IMR-90 (cell line): ENCODE data around the gene TBX22. TPM values are rescaled to one million over a fixed set of nuclear protein-coding genes. Genes with fewer than 3 reads are reported as not detected.

Source experiments
- ATAC-seq: fragments of 200-7000 bp; cut with Tn5 transposase; 2 replicates; pipeline ENCODE4 v1.9.1; 2020; ENCODE audit warnings: low read depth, mild to moderate bottlenecking, moderate library complexity
- BruUV-seq: library from RNA; stranded (reverse); fragments of 400-500 nt; replicated peaks from 2 replicates; lab custom pipeline; 2021; lab: Mats Ljungman, UMichigan
- CTCF ChIA-PET: fragments of 300-600 bp; formaldehyde crosslinking; extraction: SDS; loops from one replicate; lab custom pipeline; 2021; ENCODE audit warnings: antibody characterized with exemption; lab: Yijun Ruan, JAX
- POLR2A ChIA-PET: fragments of 300-600 bp; sonication (Branson Sonifier 250); formaldehyde crosslinking; loops from one replicate; lab custom pipeline; 2022; ENCODE audit warnings: antibody characterized with exemption; ENCODE audit not compliant: unreplicated experiment; lab: Charles Lee
- DNase-seq: peaks from one replicate; pipeline ENCODE4 v3.0.0; 2013
- H2AFZ ChIP-seq: replicated peaks from 2 replicates; pipeline ENCODE3; 2013; ENCODE audit warnings: low read length, mild to moderate bottlenecking; ENCODE audit not compliant: poor library complexity
- H2AK5ac ChIP-seq: 2 replicates; pipeline ENCODE4 v1.6.1; 2013; ENCODE audit warnings: low read depth, low read length, inconsistent platforms
- H2AK9ac ChIP-seq: replicated peaks from 2 replicates; pipeline ENCODE3; 2013; ENCODE audit warnings: mild to moderate bottlenecking, low read depth, low read length, moderate library complexity; ENCODE audit not compliant: poor library complexity
- H2BK120ac ChIP-seq: 2 replicates; pipeline ENCODE4 v1.6.1; 2013; ENCODE audit warnings: low read depth, low read length, inconsistent platforms
- H2BK15ac ChIP-seq: 3 replicates; pipeline ENCODE4 v1.6.1; 2013; ENCODE audit warnings: low read depth, low read length, inconsistent platforms
- H2BK20ac ChIP-seq: 2 replicates; pipeline ENCODE4 v1.6.1; 2013; ENCODE audit warnings: low read depth, mild to moderate bottlenecking, inconsistent platforms, low read length, moderate library complexity
- H2BK5ac ChIP-seq: 2 replicates; pipeline ENCODE4 v1.6.1; 2013; ENCODE audit warnings: mild to moderate bottlenecking, low read depth, low read length, inconsistent platforms; ENCODE audit not compliant: poor library complexity, severe bottlenecking
- H3K14ac ChIP-seq: replicated peaks from 2 replicates; pipeline ENCODE4 v1.6.1; 2013; ENCODE audit warnings: low read depth, low read length, inconsistent platforms
- H3K18ac ChIP-seq: 2 replicates; pipeline ENCODE4 v1.6.1; 2013; ENCODE audit warnings: low read depth, low read length, control low read depth
- H3K23ac ChIP-seq: 2 replicates; pipeline ENCODE4 v1.6.1; 2013; ENCODE audit warnings: low read depth, low read length, inconsistent platforms
- H3K27ac ChIP-seq: 2 replicates; pipeline ENCODE4 v1.5.1; 2013; ENCODE audit warnings: mild to moderate bottlenecking, control low read depth, low read length; ENCODE audit not compliant: insufficient read depth
- H3K27me3 ChIP-seq: 2 replicates; pipeline ENCODE4 v1.6.1; 2013; ENCODE audit warnings: low read length; ENCODE audit not compliant: control insufficient read depth, insufficient read depth
- H3K36me3 ChIP-seq: 2 replicates; pipeline ENCODE4 v1.6.1; 2013; ENCODE audit warnings: low read length, mixed read lengths; ENCODE audit not compliant: control insufficient read depth, insufficient read depth
- H3K4ac ChIP-seq: 2 replicates; pipeline ENCODE4 v1.6.1; 2013; ENCODE audit warnings: low read depth, low read length, inconsistent platforms
- H3K4me1 ChIP-seq: 2 replicates; pipeline ENCODE4 v1.6.1; 2013; ENCODE audit warnings: low read length, mixed read lengths; ENCODE audit not compliant: control insufficient read depth, insufficient read depth
- H3K4me2 ChIP-seq: 2 replicates; pipeline ENCODE4 v1.6.1; 2013; ENCODE audit warnings: low read depth, mild to moderate bottlenecking, control low read depth, low read length, moderate library complexity
- H3K4me3 ChIP-seq: 2 replicates; pipeline ENCODE4 v1.5.1; 2013; ENCODE audit warnings: low read depth, mild to moderate bottlenecking, control low read depth, low read length, moderate library complexity; ENCODE audit not compliant: insufficient read depth
- H3K56ac ChIP-seq: 2 replicates; pipeline ENCODE4 v1.6.1; 2013; ENCODE audit warnings: low read length, inconsistent platforms; ENCODE audit not compliant: insufficient read depth; ENCODE audit errors: extremely low read depth
- H3K79me1 ChIP-seq, 2 experiments: 2 replicates each; pipeline ENCODE4 v1.6.1; 2013; ENCODE audit warnings: low read length in 2 of 2, inconsistent platforms in 1 of 2, low read depth in 1 of 2
- H3K9ac ChIP-seq: 2 replicates; pipeline ENCODE4 v1.6.1; 2013; ENCODE audit warnings: low read depth, low read length, control low read depth
- H3K9me1 ChIP-seq: 2 replicates; pipeline ENCODE4 v1.6.1; 2013; ENCODE audit warnings: low read length, inconsistent platforms; ENCODE audit not compliant: insufficient read depth
- H3K9me3 ChIP-seq: 2 replicates; pipeline ENCODE4 v1.6.1; 2013; ENCODE audit warnings: low read length; ENCODE audit not compliant: control insufficient read depth, insufficient read depth
- H4K20me1 ChIP-seq: 2 replicates; pipeline ENCODE4 v1.6.1; 2013; ENCODE audit warnings: low read length, inconsistent platforms; ENCODE audit not compliant: insufficient read depth
- H4K5ac ChIP-seq: 2 replicates; pipeline ENCODE4 v1.6.1; 2013; ENCODE audit warnings: mild to moderate bottlenecking, low read depth, low read length, control low read depth
- H4K8ac ChIP-seq, 2 experiments: 2 replicates each; pipeline ENCODE4 v1.6.1; 2013; ENCODE audit warnings: low read depth in 2 of 2, low read length in 2 of 2, control low read depth in 1 of 2, inconsistent platforms in 1 of 2
- H4K91ac ChIP-seq: 2 replicates; pipeline ENCODE4 v1.6.1; 2013; ENCODE audit warnings: low read depth, low read length, inconsistent platforms; ENCODE audit not compliant: insufficient read depth
- BHLHE40 ChIP-seq: fragments of 150-350 bp; IDR thresholded peaks from 2 replicates; pipeline ENCODE4 v1.6.1; 2016; ENCODE audit warnings: mild to moderate bottlenecking, low read depth, low read length
- CEBPB ChIP-seq: IDR thresholded peaks from 2 replicates; pipeline ENCODE4 v1.6.1; 2012; ENCODE audit warnings: low read depth, low read length, improper control_type of control experiment
- CHD1 ChIP-seq: IDR thresholded peaks from 2 replicates; pipeline ENCODE4 v1.6.1; 2012; ENCODE audit warnings: low read depth, low read length, improper control_type of control experiment
- ELK1 ChIP-seq: fragments of 150-350 bp; IDR thresholded peaks from 2 replicates; pipeline ENCODE4 v1.6.1; 2016; ENCODE audit warnings: low read depth, mild to moderate bottlenecking, low read length, moderate library complexity, borderline replicate concordance
- FOS ChIP-seq: fragments of 150-350 bp; IDR thresholded peaks from 2 replicates; pipeline ENCODE4 v1.6.1; 2016; ENCODE audit warnings: low read depth, low read length
- MAFK ChIP-seq: IDR thresholded peaks from 2 replicates; pipeline ENCODE4 v1.6.1; 2012; ENCODE audit warnings: low read depth, low read length, improper control_type of control experiment
- MAZ ChIP-seq: IDR thresholded peaks from 2 replicates; pipeline ENCODE4 v1.6.1; 2012; ENCODE audit warnings: low read depth, mild to moderate bottlenecking, low read length, improper control_type of control experiment, moderate library complexity, borderline replicate concordance
- MXI1 ChIP-seq: IDR thresholded peaks from 2 replicates; pipeline ENCODE4 v1.6.1; 2012; ENCODE audit warnings: low read depth, mild to moderate bottlenecking, low read length, moderate library complexity, borderline replicate concordance
- NFE2L2 ChIP-seq: fragments of 150-350 bp; IDR thresholded peaks from 2 replicates; pipeline ENCODE4 v1.6.1; 2016; ENCODE audit warnings: low read depth, mild to moderate bottlenecking, low read length
- POLR2A ChIP-seq: IDR thresholded peaks from 2 replicates; pipeline ENCODE4 v1.6.1; 2012; ENCODE audit warnings: mild to moderate bottlenecking, low read depth, low read length
- RAD21 ChIP-seq: IDR thresholded peaks from 2 replicates; pipeline ENCODE4 v1.6.1; 2012; ENCODE audit warnings: low read length, improper control_type of control experiment
- RCOR1 ChIP-seq: IDR thresholded peaks from 2 replicates; pipeline ENCODE4 v1.6.1; 2012; ENCODE audit warnings: mild to moderate bottlenecking, low read length, improper control_type of control experiment; ENCODE audit not compliant: insufficient replicate concordance
- RFX5 ChIP-seq: IDR thresholded peaks from 2 replicates; pipeline ENCODE4 v1.8.0; 2012; ENCODE audit warnings: low read depth, mild to moderate bottlenecking, low read length, moderate library complexity
- USF2 ChIP-seq: fragments of 150-350 bp; IDR thresholded peaks from 2 replicates; pipeline ENCODE4 v1.6.1; 2017; ENCODE audit warnings: mild to moderate bottlenecking, antibody characterized with exemption, low read length, low read depth
- WGBS, 2 experiments: methylation state at CpG; one replicate each; pipeline versions ENCODE4 v1.1.5 to v1.1.7; 2013; ENCODE audit warnings: missing lambda C conversion rate in 2 of 2; ENCODE audit not compliant: insufficient read length in 1 of 2; ENCODE audit errors: extremely low coverage in 2 of 2; 5-methylcytosine and 5-hydroxymethylcytosine counted together
- dilution Hi-C: fragments of 300-500 bp; cut with HindIII; formaldehyde crosslinking; loops from one replicate; pipeline ENCODE4 v1.14.3; 2018; ENCODE audit warnings: low sequenced_read_pairs; ENCODE audit not compliant: unreplicated experiment
- in situ Hi-C: fragments of 300-500 bp; cut with MboI; formaldehyde crosslinking; loops from 3 replicates; pipeline ENCODE4 v1.14.3; 2019; ENCODE audit warnings: low sequenced_read_pairs, inconsistent platforms, mixed read lengths
- intact Hi-C: fragments of 100-400 bp; cut with micrococcal nuclease; formaldehyde crosslinking; loops from 2 replicates; pipeline ENCODE4 v1.10.0; 2022
- polyA plus RNA-seq, 3 experiments: library from polyadenylated mRNA; depleted of rRNA; stranded (reverse); fragments of >200 nt; gene quantifications; 2 replicates each; pipeline ENCODE4 v1.2.3, GENCODE V29; 2012; ENCODE audit warnings: low replicate concordance in 1 of 3
- total RNA-seq: library from RNA; depleted of rRNA; stranded (reverse); fragments of >200 nt; gene quantifications from 2 replicates; pipeline ENCODE4 v1.2.3, GENCODE V29; 2012

Gene TBX22
- total and polyA plus RNA-seq, 2 of the 4 experiments (the other 2 are of a cell fraction) = not detected

- Histone ChIP-seq H3K14ac (no peak overlapping the region), H2AK9ac (no peak overlapping the region), H3K4me2 (no peak overlapping the region), H2AFZ (no peak overlapping the region), H4K5ac (no peak overlapping the region), H3K18ac (no peak overlapping the region), H3K9me1 (no peaks in the 10 kb centered on the region), H4K91ac (no peak overlapping the region), H2AK5ac (no peak overlapping the region), H4K8ac (no peak overlapping the region), H3K79me1 (no peaks in the 10 kb centered on the region), H3K56ac (no peak overlapping the region), H3K4me3 (no peak overlapping the region), H3K23ac (no peak overlapping the region), H2BK5ac (no peak overlapping the region), H3K27me3 (no peaks in the 10 kb centered on the region; the same call in 1 of the 2 replicates), H3K4ac (no peak overlapping the region), H3K36me3 (no peaks in the 10 kb centered on the region), H3K9ac (no peak overlapping the region), H3K27ac (no peak overlapping the region), H2BK15ac (no peak overlapping the region), H3K4me1 (no peaks in the 10 kb centered on the region), H2BK20ac (no peak overlapping the region), H4K20me1 (no peaks in the 10 kb centered on the region), H3K9me3 (peaks cover 2% of the 10 kb centered on the region; the same call in 1 of the 2 replicates), H2BK120ac (no peak overlapping the region)
- dilution Hi-C loops (no loop called here), in situ Hi-C loops (no loop called here), intact Hi-C loops (no loop called here)
- POLR2A ChIA-PET = no interaction called here
- no peak for TF ChIP-seq MAFK
- no peak for TF ChIP-seq RAD21
- TF ChIP-seq USF2 = no peak
- TF ChIP-seq CHD1 = no peak
- TF ChIP-seq RCOR1 = no peak
- no peak for TF ChIP-seq POLR2A
- TF ChIP-seq ELK1 = no peak
- no peak for TF ChIP-seq FOS
- TF ChIP-seq MAZ = no peak
- TF ChIP-seq CEBPB = no peak
- no peak for TF ChIP-seq NFE2L2
- no peak for TF ChIP-seq BHLHE40
- no peak for TF ChIP-seq RFX5
- no peak for TF ChIP-seq MXI1
- CTCF ChIA-PET = no interaction called here
- BruUV-seq = no TSS peak
- DNase-seq (no peak), ATAC-seq (no peak)
- WGBS, 2 experiments = 20% methylated on average over 1 of the region's 3 CpGs; no CpG with 5 or more reads in 1 of the 2 experiments
These were observed 1.6 kb downstream of the TBX22 start for GRCh38 chrX:80016182-80016581.
